H9 (cell line): ENCODE measurements around the gene HIVEP1. TPM values are rescaled to one million over a fixed set of nuclear protein-coding genes. Genes with fewer than 3 reads are reported as not detected.

Experiments used
- DNase-seq: peaks from one replicate; pipeline ENCODE4 v3.0.0-alpha.2; 2017
- H2AFZ ChIP-seq: one replicate; pipeline ENCODE4 v1.6.1; 2013; ENCODE audit warnings: mild to moderate bottlenecking, low read length, control low read depth, moderate library complexity
- H2AK5ac ChIP-seq: 2 replicates; pipeline ENCODE4 v1.6.1; 2013; ENCODE audit warnings: low read length, control low read depth, mixed read lengths; ENCODE audit not compliant: insufficient read length
- H2BK120ac ChIP-seq: one replicate; pipeline ENCODE4 v1.6.1; 2013; ENCODE audit warnings: low read depth, mild to moderate bottlenecking, low read length, control low read depth, inconsistent platforms; ENCODE audit not compliant: poor library complexity, severe bottlenecking
- H2BK12ac ChIP-seq: 2 replicates; pipeline ENCODE4 v1.6.1; 2013; ENCODE audit warnings: low read length, control low read depth, mixed read lengths, low read depth; ENCODE audit not compliant: insufficient read length
- H2BK15ac ChIP-seq: 2 replicates; pipeline ENCODE4 v1.6.1; 2013; ENCODE audit warnings: low read depth, low read length, control low read depth
- H2BK20ac ChIP-seq: one replicate; pipeline ENCODE4 v1.6.1; 2013; ENCODE audit warnings: low read depth, mild to moderate bottlenecking, low read length, control low read depth, inconsistent platforms; ENCODE audit not compliant: poor library complexity, severe bottlenecking
- H2BK5ac ChIP-seq: 2 replicates; pipeline ENCODE4 v1.6.1; 2013; ENCODE audit warnings: low read length, control low read depth, mixed read lengths; ENCODE audit not compliant: insufficient read length
- H3K14ac ChIP-seq: 2 replicates; pipeline ENCODE4 v1.6.1; 2013; ENCODE audit warnings: low read length, control low read depth; ENCODE audit not compliant: insufficient read depth
- H3K18ac ChIP-seq: 2 replicates; pipeline ENCODE4 v1.6.1; 2013; ENCODE audit warnings: low read depth, mild to moderate bottlenecking, mixed read lengths, low read length, control low read depth; ENCODE audit not compliant: insufficient read length
- H3K23ac ChIP-seq: 2 replicates; pipeline ENCODE4 v1.6.1; 2013; ENCODE audit warnings: low read length, control low read depth, mixed read lengths, low read depth; ENCODE audit not compliant: insufficient read length
- H3K23me2 ChIP-seq: 2 replicates; pipeline ENCODE4 v1.6.1; 2013; ENCODE audit warnings: low read depth, mild to moderate bottlenecking, mixed read lengths, low read length, control low read depth; ENCODE audit not compliant: insufficient read length, poor library complexity, severe bottlenecking
- H3K27ac ChIP-seq: 2 replicates; pipeline ENCODE4 v1.5.1; 2013; ENCODE audit warnings: low read length, control low read depth, mixed read lengths, low read depth; ENCODE audit not compliant: insufficient read length
- H3K27me3 ChIP-seq: 2 replicates; pipeline ENCODE4 v1.6.1; 2013; ENCODE audit warnings: low read length, control low read depth, inconsistent platforms; ENCODE audit not compliant: insufficient read depth
- H3K4ac ChIP-seq: 2 replicates; pipeline ENCODE4 v1.6.1; 2013; ENCODE audit warnings: low read depth, mild to moderate bottlenecking, control low read depth, inconsistent platforms, low read length, moderate library complexity
- H3K4me1 ChIP-seq: 2 replicates; pipeline ENCODE4 v1.6.1; 2013; ENCODE audit warnings: low read length, control low read depth, inconsistent platforms; ENCODE audit not compliant: insufficient read depth
- H3K4me2 ChIP-seq: 2 replicates; pipeline ENCODE4 v1.6.1; 2013; ENCODE audit warnings: low read length, control low read depth, mixed read lengths; ENCODE audit not compliant: insufficient read length, insufficient read depth
- H3K56ac ChIP-seq: 2 replicates; pipeline ENCODE4 v1.6.1; 2013; ENCODE audit warnings: low read depth, mild to moderate bottlenecking, mixed read lengths, low read length, control low read depth; ENCODE audit not compliant: insufficient read length
- H3K79me1 ChIP-seq: 2 replicates; pipeline ENCODE4 v1.6.1; 2013; ENCODE audit warnings: low read depth, mild to moderate bottlenecking, moderate library complexity, low read length, control low read depth, inconsistent platforms; ENCODE audit not compliant: insufficient read depth, poor library complexity, severe bottlenecking
- H3K79me2 ChIP-seq: 2 replicates; pipeline ENCODE4 v1.6.1; 2013; ENCODE audit warnings: low read length, control low read depth, inconsistent platforms; ENCODE audit not compliant: insufficient read depth
- H3K9ac ChIP-seq: 2 replicates; pipeline ENCODE4 v1.6.1; 2013; ENCODE audit warnings: low read length, control low read depth, mixed read lengths; ENCODE audit not compliant: insufficient read length; ENCODE audit errors: extremely low read depth
- H3K9me3 ChIP-seq: one replicate; pipeline ENCODE4 v1.6.1; 2013; ENCODE audit warnings: low read depth, low read length, inconsistent platforms; ENCODE audit not compliant: control insufficient read depth
- H3T11ph ChIP-seq: one replicate; pipeline ENCODE4 v1.6.1; 2013; ENCODE audit warnings: mild to moderate bottlenecking, low read length, control low read depth, inconsistent platforms
- H4K20me1 ChIP-seq: one replicate; pipeline ENCODE4 v1.6.1; 2013; ENCODE audit not compliant: control insufficient read depth, insufficient read length, insufficient read depth
- H4K5ac ChIP-seq: 2 replicates; pipeline ENCODE4 v1.6.1; 2013; ENCODE audit warnings: low read depth, mild to moderate bottlenecking, mixed read lengths, low read length, control low read depth; ENCODE audit not compliant: insufficient read length
- H4K8ac ChIP-seq: replicated peaks from 2 replicates; pipeline ENCODE4 v1.6.1; 2013; ENCODE audit warnings: low read length, control low read depth, mixed read lengths, low read depth; ENCODE audit not compliant: insufficient read length
- H4K91ac ChIP-seq: 2 replicates; pipeline ENCODE4 v1.6.1; 2013; ENCODE audit warnings: low read depth, mild to moderate bottlenecking, moderate library complexity, mixed read lengths, low read length, control low read depth; ENCODE audit not compliant: insufficient read length
- H3K27ac Mint-ChIP-seq, 3 experiments: 2 replicates in 2 of 3; 3 replicates in 1 of 3; pipeline ENCODE4 v1.8.0; 2020 to 2021; ENCODE audit warnings: mixed read lengths in 3 of 3, mild to moderate bottlenecking in 1 of 3, moderate library complexity in 1 of 3
- H3K27me3 Mint-ChIP-seq: 2 replicates; pipeline ENCODE4 v1.8.0; 2021; ENCODE audit warnings: low read depth, mild to moderate bottlenecking, moderate library complexity, mixed read lengths
- H3K36me3 Mint-ChIP-seq, 3 experiments: 2 replicates in 2 of 3; 3 replicates in 1 of 3; pipeline ENCODE4 v1.8.0; 2020 to 2021; ENCODE audit warnings: low read depth in 3 of 3, mixed read lengths in 3 of 3; ENCODE audit not compliant: insufficient read depth in 1 of 3
- H3K4me1 Mint-ChIP-seq, 2 experiments: 2 replicates each; pipeline ENCODE4 v1.8.0; 2020; ENCODE audit warnings: mixed read lengths in 2 of 2
- H3K4me3 Mint-ChIP-seq, 2 experiments: 2 replicates in 1 of 2; 3 replicates in 1 of 2; pipeline ENCODE4 v1.8.0; 2020 to 2021; ENCODE audit warnings: mild to moderate bottlenecking in 2 of 2, mixed read lengths in 2 of 2, moderate library complexity in 1 of 2
- H3K9me3 Mint-ChIP-seq, 2 experiments: 2 replicates in 1 of 2; 3 replicates in 1 of 2; pipeline ENCODE4 v1.8.0; 2020; ENCODE audit warnings: mild to moderate bottlenecking in 2 of 2, mixed read lengths in 2 of 2, moderate library complexity in 1 of 2
- WGBS: extraction: QIAGEN DNeasy Blood & Tissue Kit; methylation state at CpG from one replicate; pipeline ENCODE4 v1.1.7; 2013; ENCODE audit warnings: missing lambda C conversion rate, low lambda C conversion rate, mixed read lengths; ENCODE audit not compliant: insufficient read length; ENCODE audit errors: extremely low coverage; 5-methylcytosine and 5-hydroxymethylcytosine counted together
- total RNA-seq: library from RNA; stranded (reverse); gene quantifications from 2 replicates; pipeline ENCODE4 v1.2.1, GENCODE V29; 2021
- TF ChIP-seq, protein P1 (sequence below): fragments of 200-600 bp; sonication (generic); conservative IDR thresholded peaks from 3 replicates; pipeline ENCODE4 v1.8.0; 2021; ENCODE audit warnings: antibody characterized with exemption, mild to moderate bottlenecking

The HIVEP1 gene
- total RNA-seq, 1 experiment from 2014 or later, result 44.2 TPM

DNA sequence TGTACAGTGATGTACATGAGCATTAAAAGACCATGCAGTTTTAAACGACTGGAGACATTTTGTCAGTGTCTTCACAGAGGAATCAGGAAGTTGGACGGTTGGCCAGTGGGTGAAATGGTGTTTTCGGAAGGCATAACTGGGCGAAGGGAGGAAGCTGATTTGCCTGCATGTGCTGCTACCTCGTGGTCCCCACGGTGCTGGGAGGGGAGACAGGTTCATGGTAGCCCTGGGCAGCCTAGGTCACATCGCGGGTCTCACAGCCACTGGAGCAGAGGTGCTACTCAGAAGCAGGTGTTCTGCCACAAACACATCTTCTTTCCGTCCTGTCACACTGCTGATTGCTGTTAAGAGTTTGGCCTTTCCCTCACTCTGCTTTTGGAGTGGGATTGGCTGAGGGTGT, 35.2 kb downstream of the HIVEP1 start:
- Histone ChIP-seq H4K5ac (no peak overlapping the region), H2BK12ac (no peak overlapping the region), H2BK15ac (no peak overlapping the region), H2BK120ac (no peak overlapping the region), H2AK5ac (no peak overlapping the region), H4K8ac (no peak overlapping the region), H2BK5ac (no peak overlapping the region), H4K20me1 (no peaks in the 10 kb centered on the region), H3K23ac (no peak overlapping the region), H3T11ph (no peak overlapping the region), H3K4ac (no peak overlapping the region), H3K79me1 (peaks cover 3% of the 10 kb centered on the region), H3K4me1 (no peaks in the 10 kb centered on the region), H3K14ac (no peak overlapping the region), H3K9me3 (no peaks in the 10 kb centered on the region), H3K79me2 (peaks cover 10% of the 10 kb centered on the region; the same call in 1 of the 2 replicates), H3K27ac (no peak overlapping the region), H3K23me2 (no peaks in the 10 kb centered on the region), H3K27me3 (no peaks in the 10 kb centered on the region), H3K9ac (no peak overlapping the region), H2BK20ac (no peak overlapping the region), H2AFZ (no peak overlapping the region), H3K18ac (no peak overlapping the region), H3K56ac (no peak overlapping the region), H4K91ac (no peak overlapping the region), H3K4me2 (no peak overlapping the region)
- no CpG with 5 or more reads among the region's 9 CpGs for WGBS
- H3K36me3 Mint-ChIP-seq, result peaks cover 3 to 8% (median 5%) of the 10 kb centered on the region in 3 experiments; a peak in 5 of 7 replicates
- no peaks in the 10 kb centered on the region for H3K27me3 Mint-ChIP-seq
- H3K4me3 Mint-ChIP-seq, result no peak overlapping the region
- no peak for DNase-seq
- peaks cover 15 to 31% of the 10 kb centered on the region in 2 experiments for H3K4me1 Mint-ChIP-seq
- H3K9me3 Mint-ChIP-seq, result no peaks in the 10 kb centered on the region
- TF ChIP-seq, protein P1, sequence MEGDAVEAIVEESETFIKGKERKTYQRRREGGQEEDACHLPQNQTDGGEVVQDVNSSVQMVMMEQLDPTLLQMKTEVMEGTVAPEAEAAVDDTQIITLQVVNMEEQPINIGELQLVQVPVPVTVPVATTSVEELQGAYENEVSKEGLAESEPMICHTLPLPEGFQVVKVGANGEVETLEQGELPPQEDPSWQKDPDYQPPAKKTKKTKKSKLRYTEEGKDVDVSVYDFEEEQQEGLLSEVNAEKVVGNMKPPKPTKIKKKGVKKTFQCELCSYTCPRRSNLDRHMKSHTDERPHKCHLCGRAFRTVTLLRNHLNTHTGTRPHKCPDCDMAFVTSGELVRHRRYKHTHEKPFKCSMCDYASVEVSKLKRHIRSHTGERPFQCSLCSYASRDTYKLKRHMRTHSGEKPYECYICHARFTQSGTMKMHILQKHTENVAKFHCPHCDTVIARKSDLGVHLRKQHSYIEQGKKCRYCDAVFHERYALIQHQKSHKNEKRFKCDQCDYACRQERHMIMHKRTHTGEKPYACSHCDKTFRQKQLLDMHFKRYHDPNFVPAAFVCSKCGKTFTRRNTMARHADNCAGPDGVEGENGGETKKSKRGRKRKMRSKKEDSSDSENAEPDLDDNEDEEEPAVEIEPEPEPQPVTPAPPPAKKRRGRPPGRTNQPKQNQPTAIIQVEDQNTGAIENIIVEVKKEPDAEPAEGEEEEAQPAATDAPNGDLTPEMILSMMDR, result no peak
- peak overlapping the region in 2 of 3 experiments; percentile 8 to 42; a peak in 4 of 7 replicates for H3K27ac Mint-ChIP-seq
